H9 (cell line): Measurements from ENCODE around the gene MALT1. TPM values are rescaled to one million over a fixed set of nuclear protein-coding genes. Genes with fewer than 3 reads are reported as not detected.

Experiments
- DNase-seq: peaks from one replicate; pipeline ENCODE4 v3.0.0-alpha.2; 2017
- H2AFZ ChIP-seq: one replicate; pipeline ENCODE4 v1.6.1; 2013; ENCODE audit warnings: mild to moderate bottlenecking, low read length, control low read depth, moderate library complexity
- H2AK5ac ChIP-seq: 2 replicates; pipeline ENCODE4 v1.6.1; 2013; ENCODE audit warnings: low read length, control low read depth, mixed read lengths; ENCODE audit not compliant: insufficient read length
- H2BK120ac ChIP-seq: one replicate; pipeline ENCODE4 v1.6.1; 2013; ENCODE audit warnings: low read depth, mild to moderate bottlenecking, low read length, control low read depth, inconsistent platforms; ENCODE audit not compliant: poor library complexity, severe bottlenecking
- H2BK12ac ChIP-seq: 2 replicates; pipeline ENCODE4 v1.6.1; 2013; ENCODE audit warnings: low read length, control low read depth, mixed read lengths, low read depth; ENCODE audit not compliant: insufficient read length
- H2BK15ac ChIP-seq: 2 replicates; pipeline ENCODE4 v1.6.1; 2013; ENCODE audit warnings: low read depth, low read length, control low read depth
- H2BK20ac ChIP-seq: one replicate; pipeline ENCODE4 v1.6.1; 2013; ENCODE audit warnings: low read depth, mild to moderate bottlenecking, low read length, control low read depth, inconsistent platforms; ENCODE audit not compliant: poor library complexity, severe bottlenecking
- H2BK5ac ChIP-seq: 2 replicates; pipeline ENCODE4 v1.6.1; 2013; ENCODE audit warnings: low read length, control low read depth, mixed read lengths; ENCODE audit not compliant: insufficient read length
- H3K14ac ChIP-seq: 2 replicates; pipeline ENCODE4 v1.6.1; 2013; ENCODE audit warnings: low read length, control low read depth; ENCODE audit not compliant: insufficient read depth
- H3K18ac ChIP-seq: 2 replicates; pipeline ENCODE4 v1.6.1; 2013; ENCODE audit warnings: low read depth, mild to moderate bottlenecking, mixed read lengths, low read length, control low read depth; ENCODE audit not compliant: insufficient read length
- H3K23ac ChIP-seq: 2 replicates; pipeline ENCODE4 v1.6.1; 2013; ENCODE audit warnings: low read length, control low read depth, mixed read lengths, low read depth; ENCODE audit not compliant: insufficient read length
- H3K23me2 ChIP-seq: 2 replicates; pipeline ENCODE4 v1.6.1; 2013; ENCODE audit warnings: low read depth, mild to moderate bottlenecking, mixed read lengths, low read length, control low read depth; ENCODE audit not compliant: insufficient read length, poor library complexity, severe bottlenecking
- H3K27ac ChIP-seq: 2 replicates; pipeline ENCODE4 v1.5.1; 2013; ENCODE audit warnings: low read length, control low read depth, mixed read lengths, low read depth; ENCODE audit not compliant: insufficient read length
- H3K27me3 ChIP-seq: 2 replicates; pipeline ENCODE4 v1.6.1; 2013; ENCODE audit warnings: low read length, control low read depth, inconsistent platforms; ENCODE audit not compliant: insufficient read depth
- H3K4ac ChIP-seq: 2 replicates; pipeline ENCODE4 v1.6.1; 2013; ENCODE audit warnings: low read depth, mild to moderate bottlenecking, control low read depth, inconsistent platforms, low read length, moderate library complexity
- H3K4me1 ChIP-seq: 2 replicates; pipeline ENCODE4 v1.6.1; 2013; ENCODE audit warnings: low read length, control low read depth, inconsistent platforms; ENCODE audit not compliant: insufficient read depth
- H3K4me2 ChIP-seq: 2 replicates; pipeline ENCODE4 v1.6.1; 2013; ENCODE audit warnings: low read length, control low read depth, mixed read lengths; ENCODE audit not compliant: insufficient read length, insufficient read depth
- H3K56ac ChIP-seq: 2 replicates; pipeline ENCODE4 v1.6.1; 2013; ENCODE audit warnings: low read depth, mild to moderate bottlenecking, mixed read lengths, low read length, control low read depth; ENCODE audit not compliant: insufficient read length
- H3K79me1 ChIP-seq: 2 replicates; pipeline ENCODE4 v1.6.1; 2013; ENCODE audit warnings: low read depth, mild to moderate bottlenecking, moderate library complexity, low read length, control low read depth, inconsistent platforms; ENCODE audit not compliant: insufficient read depth, poor library complexity, severe bottlenecking
- H3K79me2 ChIP-seq: 2 replicates; pipeline ENCODE4 v1.6.1; 2013; ENCODE audit warnings: low read length, control low read depth, inconsistent platforms; ENCODE audit not compliant: insufficient read depth
- H3K9ac ChIP-seq: 2 replicates; pipeline ENCODE4 v1.6.1; 2013; ENCODE audit warnings: low read length, control low read depth, mixed read lengths; ENCODE audit not compliant: insufficient read length; ENCODE audit errors: extremely low read depth
- H3K9me3 ChIP-seq: one replicate; pipeline ENCODE4 v1.6.1; 2013; ENCODE audit warnings: low read depth, low read length, inconsistent platforms; ENCODE audit not compliant: control insufficient read depth
- H3T11ph ChIP-seq: one replicate; pipeline ENCODE4 v1.6.1; 2013; ENCODE audit warnings: mild to moderate bottlenecking, low read length, control low read depth, inconsistent platforms
- H4K20me1 ChIP-seq: one replicate; pipeline ENCODE4 v1.6.1; 2013; ENCODE audit not compliant: control insufficient read depth, insufficient read length, insufficient read depth
- H4K5ac ChIP-seq: 2 replicates; pipeline ENCODE4 v1.6.1; 2013; ENCODE audit warnings: low read depth, mild to moderate bottlenecking, mixed read lengths, low read length, control low read depth; ENCODE audit not compliant: insufficient read length
- H4K8ac ChIP-seq: replicated peaks from 2 replicates; pipeline ENCODE4 v1.6.1; 2013; ENCODE audit warnings: low read length, control low read depth, mixed read lengths, low read depth; ENCODE audit not compliant: insufficient read length
- H4K91ac ChIP-seq: 2 replicates; pipeline ENCODE4 v1.6.1; 2013; ENCODE audit warnings: low read depth, mild to moderate bottlenecking, moderate library complexity, mixed read lengths, low read length, control low read depth; ENCODE audit not compliant: insufficient read length
- H3K27ac Mint-ChIP-seq, 3 experiments: 2 replicates in 2 of 3; 3 replicates in 1 of 3; pipeline ENCODE4 v1.8.0; 2020 to 2021; ENCODE audit warnings: mixed read lengths in 3 of 3, mild to moderate bottlenecking in 1 of 3, moderate library complexity in 1 of 3
- H3K27me3 Mint-ChIP-seq: 2 replicates; pipeline ENCODE4 v1.8.0; 2021; ENCODE audit warnings: low read depth, mild to moderate bottlenecking, moderate library complexity, mixed read lengths
- H3K36me3 Mint-ChIP-seq, 3 experiments: 2 replicates in 2 of 3; 3 replicates in 1 of 3; pipeline ENCODE4 v1.8.0; 2020 to 2021; ENCODE audit warnings: low read depth in 3 of 3, mixed read lengths in 3 of 3; ENCODE audit not compliant: insufficient read depth in 1 of 3
- H3K4me1 Mint-ChIP-seq, 2 experiments: 2 replicates each; pipeline ENCODE4 v1.8.0; 2020; ENCODE audit warnings: mixed read lengths in 2 of 2
- H3K4me3 Mint-ChIP-seq, 2 experiments: 2 replicates in 1 of 2; 3 replicates in 1 of 2; pipeline ENCODE4 v1.8.0; 2020 to 2021; ENCODE audit warnings: mild to moderate bottlenecking in 2 of 2, mixed read lengths in 2 of 2, moderate library complexity in 1 of 2
- H3K9me3 Mint-ChIP-seq, 2 experiments: 2 replicates in 1 of 2; 3 replicates in 1 of 2; pipeline ENCODE4 v1.8.0; 2020; ENCODE audit warnings: mild to moderate bottlenecking in 2 of 2, mixed read lengths in 2 of 2, moderate library complexity in 1 of 2
- CTCF ChIP-seq: fragments of 200-600 bp; sonication (generic); conservative IDR thresholded peaks from 3 replicates; pipeline ENCODE4 v1.8.0; 2021; ENCODE audit warnings: antibody characterized with exemption, mild to moderate bottlenecking
- WGBS: extraction: QIAGEN DNeasy Blood & Tissue Kit; methylation state at CpG from one replicate; pipeline ENCODE4 v1.1.7; 2013; ENCODE audit warnings: missing lambda C conversion rate, low lambda C conversion rate, mixed read lengths; ENCODE audit not compliant: insufficient read length; ENCODE audit errors: extremely low coverage; 5-methylcytosine and 5-hydroxymethylcytosine counted together
- total RNA-seq: library from RNA; stranded (reverse); gene quantifications from 2 replicates; pipeline ENCODE4 v1.2.1, GENCODE V29; 2021

MALT1 gene
- total RNA-seq, 1 experiment from 2014 or later, result 18.1 TPM

GRCh38 chr18:58789876-58790240, 118.6 kb downstream of the MALT1 start:
- Histone ChIP-seq H2BK12ac (no peak overlapping the region), H3K4me2 (no peak overlapping the region), H2BK15ac (no peak overlapping the region), H3K79me1 (no peaks in the 10 kb centered on the region), H3K23ac (no peak overlapping the region), H3K9ac (no peak overlapping the region), H3K9me3 (no peaks in the 10 kb centered on the region), H3K23me2 (no peaks in the 10 kb centered on the region), H2BK5ac (no peak overlapping the region), H2BK120ac (no peak overlapping the region), H3K56ac (no peak overlapping the region), H3K14ac (no peak overlapping the region), H3K4me1 (peaks cover 13% of the 10 kb centered on the region), H3K27me3 (no peaks in the 10 kb centered on the region), H2AFZ (no peak overlapping the region), H2BK20ac (no peak overlapping the region), H4K20me1 (no peaks in the 10 kb centered on the region), H3K79me2 (no peaks in the 10 kb centered on the region), H4K91ac (no peak overlapping the region), H4K8ac (no peak overlapping the region), H4K5ac (no peak overlapping the region), H3K27ac (no peak overlapping the region), H3K4ac (no peak overlapping the region), H3T11ph (no peak overlapping the region), H2AK5ac (no peak overlapping the region), H3K18ac (no peak overlapping the region)
- no CpG with 5 or more reads among the region's 5 CpGs for WGBS
- Mint-ChIP-seq H3K27me3 (no peaks in the 10 kb centered on the region), H3K27ac (no peak overlapping the region; a peak in 1 of 7 replicates), H3K9me3 (no peaks in the 10 kb centered on the region), H3K36me3 (no peaks in the 10 kb centered on the region; a peak in 1 of 7 replicates), H3K4me1 (peaks cover 27 to 36% of the 10 kb centered on the region in 2 experiments), H3K4me3 (no peak overlapping the region)
- no peak for TF ChIP-seq CTCF
- DNase-seq, result no peak
